Measurements from ENCODE around the gene KRT222.

Gene KRT222

GRCh38 chr17:40658396-40658795 lies 6.6 kb downstream of the KRT222 start:
- TF ChIP-seq CTCF (IDR thresholded peaks at IDR 0.05), result no peak

GRCh38 chr17:40651939-40652338 lies 13.0 kb downstream of the KRT222 start:
- no peak for TF ChIP-seq CTCF (IDR thresholded peaks at IDR 0.05)

GRCh38 chr17:40648384-40648968 lies 16.5 kb downstream of the KRT222 start:
- TF ChIP-seq CTCF (IDR thresholded peaks at IDR 0.05), result no peak

GRCh38 chr17:40647624-40648383 lies 17.2 kb downstream of the KRT222 start, which contains the start of gene SMARCE1:
SMARCE1 (minus strand) TSS chr17:40647818; CDS start chr17:40645802, 2,016 bp downstream.
- TF ChIP-seq CTCF (IDR thresholded peaks at IDR 0.05), result no peak

- TF ChIP-seq CTCF (IDR thresholded peaks at IDR 0.05), result no peak
Observed at GRCh38 chr17:40646791-40647623, 18.0 kb downstream of the KRT222 start.

GRCh38 chr17:40645943-40646342 lies 19.0 kb downstream of the KRT222 start:
- no peak for TF ChIP-seq CTCF (IDR thresholded peaks at IDR 0.05)

GRCh38 chr17:40645291-40645690 lies 19.7 kb downstream of the KRT222 start:
- TF ChIP-seq CTCF (IDR thresholded peaks at IDR 0.05), result no peak

Data from LNCAP (cell line).